Measurements from ENCODE around the gene CADM1. TPM values are rescaled to one million over a fixed set of nuclear protein-coding genes. Genes with fewer than 3 reads are reported as not detected.

CADM1 gene
- total and polyA plus RNA-seq, 4 donors = 13.0 to 40.6 (median 28.9) TPM

DNA sequence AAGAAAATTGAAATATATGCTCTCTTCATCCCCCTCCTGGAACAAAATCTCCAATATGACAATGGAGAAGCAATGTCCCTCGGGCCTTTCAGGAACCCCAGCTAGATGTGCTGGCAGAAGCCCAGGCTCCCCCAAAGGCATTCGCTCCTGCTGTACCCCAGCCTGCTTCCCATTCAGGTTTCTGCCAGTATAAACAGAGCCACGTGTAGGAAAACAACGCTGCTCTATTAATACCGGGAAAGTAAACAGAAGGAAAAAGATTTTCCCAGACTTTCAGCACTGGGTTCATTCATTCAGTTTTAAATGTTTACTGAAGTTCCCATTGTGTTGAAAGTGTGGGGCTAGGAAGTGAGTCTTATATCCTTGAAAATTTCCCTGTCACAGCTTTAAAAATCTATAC is 147.1 kb downstream of the CADM1 start:
- H3K4me1 ChIP-seq (ENCODE audit: control insufficient read depth in 4 of 4, insufficient read depth in 4 of 4, low read length in 3 of 4) = peaks cover 0 to 2% (median 0%) of the 10 kb centered on the region in 4 donors
- no peak overlapping the region for H3K27ac ChIP-seq (ENCODE audit: low read depth in 1 of 2, low read length in 2 of 2)
- no peaks in the 10 kb centered on the region for H3K9me3 ChIP-seq (ENCODE audit: control insufficient read depth in 4 of 4, low read length in 3 of 4)
- H3K36me3 ChIP-seq (ENCODE audit: control insufficient read depth in 4 of 4, insufficient read depth in 3 of 4, low read depth in 1 of 4, low read length in 3 of 4) = no peaks in the 10 kb centered on the region
- TF ChIP-seq SP1 (IDR thresholded peaks at IDR 0.05) (no peak), HNF4A (conservative IDR thresholded peaks at IDR 0.05) (peak in 1 of 2 donors; percentile 12)
- DNase-seq (ENCODE audit: low spot score) = no peak
- WGBS = 21% methylated on average over 5 of the region's 5 CpGs
- no peak overlapping the region for H3K9ac ChIP-seq (ENCODE audit: low read depth in 1 of 2, low read length in 2 of 2)
- H3K4me3 ChIP-seq (ENCODE audit: low read depth in 1 of 3, low read length in 3 of 3) = no peak overlapping the region
- H3K27me3 ChIP-seq (ENCODE audit: control insufficient read depth in 4 of 4, insufficient read depth in 4 of 4, low read length in 3 of 4) = no peaks in the 10 kb centered on the region

DNA sequence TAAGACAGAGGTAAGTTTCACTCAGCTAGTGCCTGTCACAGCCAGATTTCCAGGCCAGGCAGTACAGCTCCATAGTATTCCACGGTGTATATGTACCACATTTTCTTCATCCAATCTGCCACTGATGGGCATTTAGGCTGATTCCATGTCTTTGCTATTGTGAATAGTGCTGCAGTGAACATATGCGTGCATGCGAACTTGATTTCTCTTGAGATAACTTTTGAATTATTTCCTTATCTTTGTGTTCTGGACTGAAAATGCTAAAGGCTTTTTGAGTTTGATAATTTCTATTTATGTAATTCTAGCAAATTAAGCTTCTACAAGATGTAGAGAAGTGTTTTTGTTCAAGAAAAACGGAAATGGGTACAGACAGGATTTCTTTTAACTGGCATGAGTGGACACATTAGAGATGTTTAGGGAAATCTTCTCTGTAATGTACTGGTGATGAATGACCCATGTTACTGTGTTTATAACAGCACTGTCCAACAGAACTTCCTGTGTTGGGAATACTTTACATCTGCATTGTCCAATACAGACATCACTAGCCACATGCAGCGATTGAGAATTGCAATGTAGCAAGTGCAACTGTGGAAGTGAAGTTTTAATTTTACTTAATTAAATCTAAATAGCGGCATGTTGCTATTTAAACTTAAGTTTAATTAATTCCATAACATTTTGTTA is 151.3 kb downstream of the CADM1 start:
- WGBS = 86% methylated on average over 6 of the region's 6 CpGs
- peaks cover 0 to 2% (median 0%) of the 10 kb centered on the region in 4 donors for H3K4me1 ChIP-seq (ENCODE audit: control insufficient read depth in 4 of 4, insufficient read depth in 4 of 4, low read length in 3 of 4)
- no peak overlapping the region for H3K27ac ChIP-seq (ENCODE audit: low read depth in 1 of 2, low read length in 2 of 2)
- TF ChIP-seq, protein P1, sequence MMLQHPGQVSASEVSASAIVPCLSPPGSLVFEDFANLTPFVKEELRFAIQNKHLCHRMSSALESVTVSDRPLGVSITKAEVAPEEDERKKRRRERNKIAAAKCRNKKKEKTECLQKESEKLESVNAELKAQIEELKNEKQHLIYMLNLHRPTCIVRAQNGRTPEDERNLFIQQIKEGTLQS (IDR thresholded peaks at IDR 0.05) = no peak
- TF ChIP-seq, protein P2, sequence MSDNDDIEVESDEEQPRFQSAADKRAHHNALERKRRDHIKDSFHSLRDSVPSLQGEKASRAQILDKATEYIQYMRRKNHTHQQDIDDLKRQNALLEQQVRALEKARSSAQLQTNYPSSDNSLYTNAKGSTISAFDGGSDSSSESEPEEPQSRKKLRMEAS (IDR thresholded peaks at IDR 0.05) = no peak
- no peak for TF ChIP-seq YY1 (IDR thresholded peaks at IDR 0.05)
- DNase-seq (ENCODE audit: low spot score) = no peak
- H3K9me3 ChIP-seq (ENCODE audit: control insufficient read depth in 4 of 4, low read length in 3 of 4) = no peaks in the 10 kb centered on the region
- H3K36me3 ChIP-seq (ENCODE audit: control insufficient read depth in 4 of 4, insufficient read depth in 3 of 4, low read depth in 1 of 4, low read length in 3 of 4) = no peaks in the 10 kb centered on the region
- no peaks in the 10 kb centered on the region for H3K27me3 ChIP-seq (ENCODE audit: control insufficient read depth in 4 of 4, insufficient read depth in 4 of 4, low read length in 3 of 4)
- no peak overlapping the region for H3K4me3 ChIP-seq (ENCODE audit: low read depth in 1 of 3, low read length in 3 of 3)
- no peak overlapping the region for H3K9ac ChIP-seq (ENCODE audit: low read depth in 1 of 2, low read length in 2 of 2)

DNA sequence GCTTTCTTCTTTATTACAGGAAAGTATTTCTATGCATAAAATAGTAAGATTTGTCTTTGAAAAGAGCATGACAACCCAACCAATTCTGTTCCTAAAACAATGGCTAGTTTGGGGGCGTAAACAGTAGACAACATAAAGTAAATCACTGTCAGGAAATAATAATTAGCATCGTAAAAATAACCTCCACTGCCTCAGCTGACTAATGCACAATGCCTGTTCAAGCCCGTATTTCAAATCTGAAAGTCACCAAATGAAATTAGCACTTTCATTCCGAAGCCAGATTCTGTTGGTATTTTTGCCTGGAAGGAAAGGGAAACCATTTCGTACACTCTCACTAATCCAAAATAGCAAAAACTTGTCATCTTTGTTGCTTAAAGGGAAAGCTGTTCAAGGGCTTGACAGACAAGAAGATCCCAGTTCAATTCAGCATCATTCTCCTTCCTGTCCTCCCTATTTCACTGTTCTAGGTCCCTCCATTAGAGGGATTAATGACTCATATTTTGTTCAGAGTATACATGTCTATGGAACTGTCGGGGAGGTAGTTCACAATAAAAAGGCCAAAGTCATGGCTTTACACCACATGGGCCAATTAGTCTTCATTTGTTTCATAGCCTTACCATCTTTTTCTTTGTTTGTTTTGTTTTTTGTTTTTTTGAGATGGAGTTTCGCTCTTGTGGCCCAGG is 154.7 kb downstream of the CADM1 start:
- Histone ChIP-seq H3K4me3 (ENCODE audit: low read depth in 1 of 3, low read length in 3 of 3) (no peak overlapping the region), H3K36me3 (ENCODE audit: control insufficient read depth in 4 of 4, insufficient read depth in 3 of 4, low read depth in 1 of 4, low read length in 3 of 4) (no peaks in the 10 kb centered on the region), H3K9ac (ENCODE audit: low read depth in 1 of 2, low read length in 2 of 2) (no peak overlapping the region), H3K27me3 (ENCODE audit: control insufficient read depth in 4 of 4, insufficient read depth in 4 of 4, low read length in 3 of 4) (no peaks in the 10 kb centered on the region), H3K4me1 (ENCODE audit: control insufficient read depth in 4 of 4, insufficient read depth in 4 of 4, low read length in 3 of 4) (no peaks in the 10 kb centered on the region), H3K27ac (ENCODE audit: low read depth in 1 of 2, low read length in 2 of 2) (no peak overlapping the region), H3K9me3 (ENCODE audit: control insufficient read depth in 4 of 4, low read length in 3 of 4) (no peaks in the 10 kb centered on the region)
- TF ChIP-seq, protein P3, sequence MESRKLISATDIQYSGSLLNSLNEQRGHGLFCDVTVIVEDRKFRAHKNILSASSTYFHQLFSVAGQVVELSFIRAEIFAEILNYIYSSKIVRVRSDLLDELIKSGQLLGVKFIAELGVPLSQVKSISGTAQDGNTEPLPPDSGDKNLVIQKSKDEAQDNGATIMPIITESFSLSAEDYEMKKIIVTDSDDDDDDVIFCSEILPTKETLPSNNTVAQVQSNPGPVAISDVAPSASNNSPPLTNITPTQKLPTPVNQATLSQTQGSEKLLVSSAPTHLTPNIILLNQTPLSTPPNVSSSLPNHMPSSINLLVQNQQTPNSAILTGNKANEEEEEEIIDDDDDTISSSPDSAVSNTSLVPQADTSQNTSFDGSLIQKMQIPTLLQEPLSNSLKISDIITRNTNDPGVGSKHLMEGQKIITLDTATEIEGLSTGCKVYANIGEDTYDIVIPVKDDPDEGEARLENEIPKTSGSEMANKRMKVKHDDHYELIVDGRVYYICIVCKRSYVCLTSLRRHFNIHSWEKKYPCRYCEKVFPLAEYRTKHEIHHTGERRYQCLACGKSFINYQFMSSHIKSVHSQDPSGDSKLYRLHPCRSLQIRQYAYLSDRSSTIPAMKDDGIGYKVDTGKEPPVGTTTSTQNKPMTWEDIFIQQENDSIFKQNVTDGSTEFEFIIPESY (IDR thresholded peaks at IDR 0.05) = no peak
- no peak for TF ChIP-seq FOXA2 (IDR thresholded peaks at IDR 0.05)
- TF ChIP-seq FOXA1 (IDR thresholded peaks at IDR 0.05) = no peak
- no peak for TF ChIP-seq HNF4G (IDR thresholded peaks at IDR 0.05)
- TF ChIP-seq RXRA (IDR thresholded peaks at IDR 0.05) = no peak
- no peak for TF ChIP-seq YY1 (IDR thresholded peaks at IDR 0.05)
- TF ChIP-seq SP1 (IDR thresholded peaks at IDR 0.05) = no peak
- TF ChIP-seq EGR1 (IDR thresholded peaks at IDR 0.05; ENCODE audit: low read depth in 2 of 2) = no peak
- no peak for TF ChIP-seq GABPA (IDR thresholded peaks at IDR 0.05 in 1 of 2, conservative IDR thresholded peaks at IDR 0.05 in 1 of 2)
- TF ChIP-seq RAD21 (IDR thresholded peaks at IDR 0.05) = no peak
- TF ChIP-seq, protein P4, sequence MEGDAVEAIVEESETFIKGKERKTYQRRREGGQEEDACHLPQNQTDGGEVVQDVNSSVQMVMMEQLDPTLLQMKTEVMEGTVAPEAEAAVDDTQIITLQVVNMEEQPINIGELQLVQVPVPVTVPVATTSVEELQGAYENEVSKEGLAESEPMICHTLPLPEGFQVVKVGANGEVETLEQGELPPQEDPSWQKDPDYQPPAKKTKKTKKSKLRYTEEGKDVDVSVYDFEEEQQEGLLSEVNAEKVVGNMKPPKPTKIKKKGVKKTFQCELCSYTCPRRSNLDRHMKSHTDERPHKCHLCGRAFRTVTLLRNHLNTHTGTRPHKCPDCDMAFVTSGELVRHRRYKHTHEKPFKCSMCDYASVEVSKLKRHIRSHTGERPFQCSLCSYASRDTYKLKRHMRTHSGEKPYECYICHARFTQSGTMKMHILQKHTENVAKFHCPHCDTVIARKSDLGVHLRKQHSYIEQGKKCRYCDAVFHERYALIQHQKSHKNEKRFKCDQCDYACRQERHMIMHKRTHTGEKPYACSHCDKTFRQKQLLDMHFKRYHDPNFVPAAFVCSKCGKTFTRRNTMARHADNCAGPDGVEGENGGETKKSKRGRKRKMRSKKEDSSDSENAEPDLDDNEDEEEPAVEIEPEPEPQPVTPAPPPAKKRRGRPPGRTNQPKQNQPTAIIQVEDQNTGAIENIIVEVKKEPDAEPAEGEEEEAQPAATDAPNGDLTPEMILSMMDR (IDR thresholded peaks at IDR 0.05; ENCODE audit: low read depth, low read length, missing input control) = no peak
- no peak for TF ChIP-seq NR2F2 (IDR thresholded peaks at IDR 0.05)
- TF ChIP-seq TAF1 (conservative IDR thresholded peaks at IDR 0.05) = no peak
- no peak for TF ChIP-seq HNF4A (conservative IDR thresholded peaks at IDR 0.05)
- TF ChIP-seq, protein P1 (IDR thresholded peaks at IDR 0.05) = no peak
- TF ChIP-seq, protein P5, sequence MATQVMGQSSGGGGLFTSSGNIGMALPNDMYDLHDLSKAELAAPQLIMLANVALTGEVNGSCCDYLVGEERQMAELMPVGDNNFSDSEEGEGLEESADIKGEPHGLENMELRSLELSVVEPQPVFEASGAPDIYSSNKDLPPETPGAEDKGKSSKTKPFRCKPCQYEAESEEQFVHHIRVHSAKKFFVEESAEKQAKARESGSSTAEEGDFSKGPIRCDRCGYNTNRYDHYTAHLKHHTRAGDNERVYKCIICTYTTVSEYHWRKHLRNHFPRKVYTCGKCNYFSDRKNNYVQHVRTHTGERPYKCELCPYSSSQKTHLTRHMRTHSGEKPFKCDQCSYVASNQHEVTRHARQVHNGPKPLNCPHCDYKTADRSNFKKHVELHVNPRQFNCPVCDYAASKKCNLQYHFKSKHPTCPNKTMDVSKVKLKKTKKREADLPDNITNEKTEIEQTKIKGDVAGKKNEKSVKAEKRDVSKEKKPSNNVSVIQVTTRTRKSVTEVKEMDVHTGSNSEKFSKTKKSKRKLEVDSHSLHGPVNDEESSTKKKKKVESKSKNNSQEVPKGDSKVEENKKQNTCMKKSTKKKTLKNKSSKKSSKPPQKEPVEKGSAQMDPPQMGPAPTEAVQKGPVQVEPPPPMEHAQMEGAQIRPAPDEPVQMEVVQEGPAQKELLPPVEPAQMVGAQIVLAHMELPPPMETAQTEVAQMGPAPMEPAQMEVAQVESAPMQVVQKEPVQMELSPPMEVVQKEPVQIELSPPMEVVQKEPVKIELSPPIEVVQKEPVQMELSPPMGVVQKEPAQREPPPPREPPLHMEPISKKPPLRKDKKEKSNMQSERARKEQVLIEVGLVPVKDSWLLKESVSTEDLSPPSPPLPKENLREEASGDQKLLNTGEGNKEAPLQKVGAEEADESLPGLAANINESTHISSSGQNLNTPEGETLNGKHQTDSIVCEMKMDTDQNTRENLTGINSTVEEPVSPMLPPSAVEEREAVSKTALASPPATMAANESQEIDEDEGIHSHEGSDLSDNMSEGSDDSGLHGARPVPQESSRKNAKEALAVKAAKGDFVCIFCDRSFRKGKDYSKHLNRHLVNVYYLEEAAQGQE (IDR thresholded peaks at IDR 0.05) = no peak
- DNase-seq (ENCODE audit: low spot score) = no peak
- WGBS = 89% methylated on average over 7 of the region's 7 CpGs

Data from liver (tissue), 9 donors.